Testis (tissue), 3 donors: Measurements from ENCODE around the gene MZB1. TPM values are rescaled to one million over a fixed set of nuclear protein-coding genes. Genes with fewer than 3 reads are reported as not detected.

Source experiments
- DNase-seq: peaks from one replicate; pipeline ENCODE4 v3.0.0-alpha.2; 2019
- H3K27ac ChIP-seq, 2 donors: fragments of 200-600 bp; sonication (generic); one replicate each; pipeline ENCODE4 v1.5.1; 2019
- H3K27me3 ChIP-seq: fragments of 200-600 bp; sonication (generic); one replicate; pipeline ENCODE4 v1.5.1; 2019
- H3K36me3 ChIP-seq: fragments of 200-600 bp; sonication (generic); one replicate; pipeline ENCODE4 v1.5.1; 2017; ENCODE audit warnings: low read depth; ENCODE audit errors: missing control alignments
- H3K4me1 ChIP-seq: fragments of 200-600 bp; sonication (generic); one replicate; pipeline ENCODE4 v1.5.1; 2019
- H3K4me3 ChIP-seq, 2 donors: fragments of 200-600 bp; sonication (generic); one replicate each; pipeline ENCODE4 v1.5.1; 2017 to 2019
- H3K9me3 ChIP-seq: fragments of 200-600 bp; sonication (generic); one replicate; pipeline ENCODE4 v1.5.1; 2017
- POLR2A ChIP-seq: fragments of 450-650 bp; IDR thresholded peaks from one replicate; pipeline ENCODE4 v1.6.1; 2017; ENCODE audit warnings: antibody characterized with exemption, mild to moderate bottlenecking, moderate library complexity
- WGBS, 2 donors: methylation state at CpG; one replicate each; pipeline ENCODE4 v1.1.5; 2018; 5-methylcytosine and 5-hydroxymethylcytosine counted together
- intact Hi-C: fragments of 100-400 bp; cut with DNase I; formaldehyde crosslinking; loops from one replicate; pipeline ENCODE4 v1.15.1; 2023; ENCODE audit warnings: low total_unique reads
- polyA plus RNA-seq: library from polyadenylated mRNA; stranded (reverse); fragments of 350-450 nt; fragmentation: Illumina TruSeq; extraction: RNeasy Lipid Tissue Mini Kit (QIAGEN cat#74804); gene quantifications from one replicate; pipeline ENCODE4 v1.2.3, GENCODE V29; 2014; ENCODE audit warnings: low read depth, low replicate concordance; ENCODE audit not compliant: insufficient read depth
- total RNA-seq, 2 donors: library from RNA; depleted of rRNA; stranded (reverse); fragments of >200 nt; gene quantifications; one replicate each; pipeline ENCODE4 v1.2.3, GENCODE V29; 2016
- TF ChIP-seq, protein P1 (sequence below), 3 experiments: fragments of 450-650 bp in 2 of 3; fragments of 200-600 bp in 1 of 3; sonication (generic) in 1 of 3; IDR thresholded peaks; one replicate each; pipeline ENCODE4 v1.5.1; 2016 to 2019; ENCODE audit warnings: antibody characterized with exemption in 3 of 3, mild to moderate bottlenecking in 2 of 3, moderate library complexity in 1 of 3

The MZB1 gene
- total and polyA plus RNA-seq, 3 donors from 2014 or later, result 0.31 to 6.0 (median 0.94) TPM

DNA sequence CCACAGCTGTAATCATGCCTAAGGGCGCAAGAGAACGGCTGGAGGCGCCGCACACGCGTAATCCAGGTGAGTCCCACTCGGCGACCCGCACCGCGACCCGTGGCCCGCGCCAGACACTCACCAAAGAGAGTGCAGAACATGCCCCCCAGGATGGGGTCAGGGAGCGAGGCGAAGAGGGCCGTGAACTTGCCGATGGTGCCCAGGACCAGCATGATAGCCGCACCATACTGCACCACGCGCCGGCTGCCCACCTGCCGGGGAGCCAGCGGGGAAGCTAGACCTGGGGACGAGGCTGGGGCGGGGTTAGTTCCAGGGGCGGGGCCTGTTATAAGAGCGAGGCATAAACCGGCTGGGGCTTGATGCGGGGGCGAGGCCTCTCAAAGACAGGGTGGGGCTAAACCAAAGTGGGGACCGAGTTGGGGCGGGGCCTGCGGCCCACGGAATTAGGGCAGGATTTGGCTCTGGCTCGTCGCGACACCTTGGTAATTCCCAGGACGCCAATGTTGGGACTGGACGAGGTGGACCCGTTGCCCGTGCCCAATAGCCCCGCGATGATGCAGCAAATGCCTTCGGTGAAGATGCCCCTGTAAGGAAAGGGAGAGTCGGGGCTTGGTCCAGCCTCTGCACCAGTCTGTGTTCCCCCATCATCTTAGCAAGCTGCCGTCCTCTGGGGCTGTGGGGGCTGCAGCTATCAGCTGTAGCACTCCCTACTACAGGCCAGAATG is 11.4 kb downstream of the MZB1 start:
- 55 to 60% methylated on average over 26 to 47 of the region's 47 CpGs for WGBS, 2 donors
- intact Hi-C loops, result no loop called here
- TF ChIP-seq POLR2A, result no peak
- TF ChIP-seq, protein P1, sequence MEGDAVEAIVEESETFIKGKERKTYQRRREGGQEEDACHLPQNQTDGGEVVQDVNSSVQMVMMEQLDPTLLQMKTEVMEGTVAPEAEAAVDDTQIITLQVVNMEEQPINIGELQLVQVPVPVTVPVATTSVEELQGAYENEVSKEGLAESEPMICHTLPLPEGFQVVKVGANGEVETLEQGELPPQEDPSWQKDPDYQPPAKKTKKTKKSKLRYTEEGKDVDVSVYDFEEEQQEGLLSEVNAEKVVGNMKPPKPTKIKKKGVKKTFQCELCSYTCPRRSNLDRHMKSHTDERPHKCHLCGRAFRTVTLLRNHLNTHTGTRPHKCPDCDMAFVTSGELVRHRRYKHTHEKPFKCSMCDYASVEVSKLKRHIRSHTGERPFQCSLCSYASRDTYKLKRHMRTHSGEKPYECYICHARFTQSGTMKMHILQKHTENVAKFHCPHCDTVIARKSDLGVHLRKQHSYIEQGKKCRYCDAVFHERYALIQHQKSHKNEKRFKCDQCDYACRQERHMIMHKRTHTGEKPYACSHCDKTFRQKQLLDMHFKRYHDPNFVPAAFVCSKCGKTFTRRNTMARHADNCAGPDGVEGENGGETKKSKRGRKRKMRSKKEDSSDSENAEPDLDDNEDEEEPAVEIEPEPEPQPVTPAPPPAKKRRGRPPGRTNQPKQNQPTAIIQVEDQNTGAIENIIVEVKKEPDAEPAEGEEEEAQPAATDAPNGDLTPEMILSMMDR (IDR thresholded peaks at IDR 0.05), result no peak
- no peaks in the 10 kb centered on the region for H3K4me1 ChIP-seq
- H3K4me3 ChIP-seq, result peak overlapping the region in 1 of 2 donors; percentile 2
- no peak for DNase-seq
- no peak overlapping the region for H3K27ac ChIP-seq
- H3K36me3 ChIP-seq, result no peaks in the 10 kb centered on the region
- no peaks in the 10 kb centered on the region for H3K27me3 ChIP-seq
- H3K9me3 ChIP-seq, result no peaks in the 10 kb centered on the region

DNA sequence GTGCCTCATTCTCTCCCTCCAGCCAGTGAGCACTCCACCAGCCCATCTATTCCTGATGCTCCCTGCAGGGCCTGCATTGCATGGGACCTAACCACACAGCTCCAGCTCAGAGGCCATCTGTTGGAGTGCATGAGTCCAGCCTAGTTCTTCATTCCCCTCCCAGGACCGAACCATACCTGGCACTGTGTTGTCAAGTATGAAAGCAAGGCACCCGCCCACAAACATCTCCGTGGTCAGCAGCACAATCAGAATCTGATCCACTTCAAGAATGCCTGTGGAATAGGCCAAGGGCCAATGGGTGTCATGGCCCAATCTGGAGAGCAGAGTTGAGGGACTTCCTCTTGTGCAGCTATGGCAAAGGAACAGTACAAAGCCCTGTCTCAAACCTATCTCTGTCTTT is 12.5 kb downstream of the MZB1 start:
- intact Hi-C loops, result no loop called here
- H3K9me3 ChIP-seq, result no peaks in the 10 kb centered on the region
- DNase-seq, result no peak
- H3K27ac ChIP-seq, result no peak overlapping the region
- no peaks in the 10 kb centered on the region for H3K27me3 ChIP-seq
- 89 to 93% methylated on average over 2 to 3 of the region's 3 CpGs for WGBS, 2 donors
- no peaks in the 10 kb centered on the region for H3K4me1 ChIP-seq
- no peaks in the 10 kb centered on the region for H3K36me3 ChIP-seq
- TF ChIP-seq, protein P1 (IDR thresholded peaks at IDR 0.05), result no peak
- no peak for TF ChIP-seq POLR2A
- H3K4me3 ChIP-seq, result no peak overlapping the region

DNA sequence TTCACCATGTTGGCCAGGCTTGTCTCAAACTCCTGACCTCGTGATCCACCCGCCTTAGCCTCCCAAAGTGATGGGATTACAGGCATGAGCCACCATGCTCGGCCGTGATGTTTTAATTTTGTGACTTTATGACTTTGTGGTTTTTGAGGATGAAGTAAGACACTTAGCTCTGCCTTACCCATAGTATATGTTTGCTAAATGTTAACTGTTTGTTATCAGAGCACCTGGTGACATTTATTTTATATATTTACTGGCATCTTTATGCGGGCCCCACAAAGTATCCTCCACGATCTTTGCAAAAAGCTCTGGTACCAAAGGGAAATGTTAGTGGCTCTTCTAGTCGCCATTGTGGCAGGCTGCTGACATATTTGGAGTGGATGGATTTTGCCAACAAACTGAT is 13.3 kb downstream of the MZB1 start:
- intact Hi-C loops, result no loop called here
- Histone ChIP-seq H3K4me3 (no peak overlapping the region), H3K27me3 (no peaks in the 10 kb centered on the region), H3K36me3 (no peaks in the 10 kb centered on the region), H3K4me1 (no peaks in the 10 kb centered on the region), H3K27ac (no peak overlapping the region), H3K9me3 (no peaks in the 10 kb centered on the region)
- TF ChIP-seq, protein P1 (IDR thresholded peaks at IDR 0.05), result no peak
- WGBS, 2 donors, result 96 to 97% methylated on average over 7 of the region's 7 CpGs
- no peak for DNase-seq

DNA sequence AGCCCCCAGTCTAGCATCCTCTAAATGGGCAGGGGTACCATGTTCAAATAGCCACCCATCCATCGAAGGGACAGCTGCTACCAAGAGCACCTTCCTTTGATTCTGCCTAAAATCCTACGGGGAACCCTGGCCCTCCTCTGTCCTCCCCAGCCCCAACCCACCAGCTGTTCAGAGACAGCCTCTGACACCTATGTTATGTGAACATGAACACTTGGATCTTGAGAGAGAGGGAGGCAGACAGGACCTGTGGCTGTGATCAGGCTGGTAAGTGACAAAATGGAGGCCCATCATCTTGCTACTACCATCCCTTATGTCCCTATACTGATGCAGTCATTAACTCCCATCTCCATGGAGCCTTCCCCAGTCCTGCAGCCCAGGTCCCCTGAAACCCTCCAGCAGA is 14.8 kb downstream of the MZB1 start:
- DNase-seq, result no peak
- H3K27me3 ChIP-seq, result no peaks in the 10 kb centered on the region
- H3K9me3 ChIP-seq, result no peaks in the 10 kb centered on the region
- WGBS, 2 donors, result 90 to 94% methylated on average over 2 of the region's 2 CpGs
- H3K27ac ChIP-seq, result no peak overlapping the region
- H3K36me3 ChIP-seq, result no peaks in the 10 kb centered on the region
- no peak overlapping the region for H3K4me3 ChIP-seq
- no peaks in the 10 kb centered on the region for H3K4me1 ChIP-seq
- TF ChIP-seq, protein P1 (IDR thresholded peaks at IDR 0.05), result no peak
- no peak for TF ChIP-seq POLR2A
- intact Hi-C loops, result no loop called here
